Activated T-helper 1 cell treated with Interleukin-2 at 50 U/mL for 16 hours (primary cell): ENCODE data around the gene SQOR.

Experiments
- DNase-seq: peaks from one replicate; pipeline ENCODE4 v3.0.0-alpha.2; 2020; ENCODE audit warnings: low read depth

SQOR gene

GRCh38 chr15:45660231-45660979 is 25.6 kb downstream of the SQOR start:
- DNase-seq = no peak

- no peak for DNase-seq
Observed at GRCh38 chr15:45662375-45662774, 27.5 kb downstream of the SQOR start.

- DNase-seq = no peak
Observed at GRCh38 chr15:45664451-45664850, 29.6 kb downstream of the SQOR start.

- no peak for DNase-seq
Observed at GRCh38 chr15:45665261-45665660, 30.4 kb downstream of the SQOR start.

GRCh38 chr15:45666119-45666875 is 31.5 kb downstream of the SQOR start:
- no peak for DNase-seq

- DNase-seq = no peak
Observed at GRCh38 chr15:45667002-45667401, 32.2 kb downstream of the SQOR start.

GRCh38 chr15:45668386-45668785 is 33.6 kb downstream of the SQOR start:
- no peak for DNase-seq

- no peak for DNase-seq
Observed at GRCh38 chr15:45669422-45669821, 34.6 kb downstream of the SQOR start.

- no peak for DNase-seq
Observed at GRCh38 chr15:45670091-45670490, 35.3 kb downstream of the SQOR start.

GRCh38 chr15:45670511-45670910 is 35.7 kb downstream of the SQOR start:
- DNase-seq = no peak

GRCh38 chr15:45674677-45675076 is 39.8 kb downstream of the SQOR start:
- no peak for DNase-seq

GRCh38 chr15:45677797-45678196 is 43.0 kb downstream of the SQOR start:
- no peak for DNase-seq

- no peak for DNase-seq
Observed at GRCh38 chr15:45678459-45679178, 43.8 kb downstream of the SQOR start.

GRCh38 chr15:45684533-45684932 is 49.7 kb downstream of the SQOR start:
- DNase-seq = no peak

GRCh38 chr15:45689616-45690015 is 54.8 kb downstream of the SQOR start:
- no peak for DNase-seq

GRCh38 chr15:45690581-45691260 is 55.9 kb downstream of the SQOR start:
- no peak for DNase-seq

- DNase-seq = no peak
Observed at GRCh38 chr15:45701108-45701507, 66.3 kb downstream of the SQOR start.

- DNase-seq = no peak
Observed at GRCh38 chr15:45702041-45702440, 67.2 kb downstream of the SQOR start.

- DNase-seq = no peak
Observed at GRCh38 chr15:45703670-45704328, 69.0 kb downstream of the SQOR start.

- DNase-seq = peak; percentile 6
Observed at GRCh38 chr15:45704329-45705249, 69.8 kb downstream of the SQOR start.
